Measurements from ENCODE around the gene POP4. TPM values are rescaled to one million over a fixed set of nuclear protein-coding genes. Genes with fewer than 3 reads are reported as not detected.

Gene POP4
- total and polyA plus RNA-seq, 2 of the 8 experiments (the other 6 are each of a cell fraction or from before 2014, with no cell fraction given): 29.1 to 41.5 TPM

- Histone ChIP-seq H3K4me1 (replicated peaks in 1 of 4; ENCODE audit: control insufficient read depth in 3 of 4, insufficient read depth in 4 of 4, low read length in 3 of 4) (no peaks in the 10 kb centered on the region; a peak in 2 of 7 replicates), H3K23ac (ENCODE audit: insufficient read length) (no peak overlapping the region), H2BK120ac (replicated peaks; ENCODE audit: low read depth, low read length) (no peak overlapping the region), H2BK12ac (ENCODE audit: low read depth, low read length) (no peak overlapping the region), H3K23me2 (ENCODE audit: low read depth, low read length) (peaks cover 6% of the 10 kb centered on the region; the same call in 1 of the 2 replicates), H3K56ac (replicated peaks; ENCODE audit: insufficient read length, low read depth, low read length) (no peak overlapping the region), H3K27ac (ENCODE audit: low read depth, low read length) (no peak overlapping the region), H4K20me1 (replicated peaks in 1 of 2; ENCODE audit: control insufficient read depth in 1 of 2, insufficient read depth in 2 of 2, low read length in 2 of 2) (peaks cover 0 to 3% of the 10 kb centered on the region in 2 experiments), H3K27me3 (replicated peaks in 1 of 4; ENCODE audit: control insufficient read depth in 3 of 4, extremely low read depth in 1 of 4, insufficient read depth in 3 of 4, low read length in 3 of 4) (no peaks in the 10 kb centered on the region), H2AK5ac (ENCODE audit: low read depth, low read length) (no peak overlapping the region), H2BK5ac (ENCODE audit: low read depth, low read length) (peak overlapping the region; percentile 60; the same call in 1 of the 2 replicates), H2AFZ (ENCODE audit: low read length) (no peak overlapping the region), H3K9ac (replicated peaks in 1 of 4; ENCODE audit: extremely low read depth in 1 of 4, low read depth in 3 of 4, low read length in 3 of 4) (no peak overlapping the region), H3K4me3 (ENCODE audit: extremely low read depth in 1 of 4, insufficient read depth in 2 of 4, low read depth in 3 of 4, low read length in 4 of 4) (no peak overlapping the region), H3K4ac (replicated peaks; ENCODE audit: insufficient read length, low read depth, low read length) (no peak overlapping the region), H4K91ac (replicated peaks; ENCODE audit: insufficient read length, low read length) (no peak overlapping the region), H3K9me3 (ENCODE audit: insufficient read depth in 2 of 2, low read depth in 1 of 2, low read length in 1 of 2) (no peaks in the 10 kb centered on the region), H3K79me1 (ENCODE audit: low read depth, low read length) (no peaks in the 10 kb centered on the region; the same call in 1 of the 2 replicates), H2BK20ac (ENCODE audit: low read length) (no peak overlapping the region), H3K36me3 (ENCODE audit: control insufficient read depth in 2 of 4, insufficient read depth in 4 of 4, low read length in 3 of 4) (peaks cover 8 to 17% (median 13%) of the 10 kb centered on the region in 4 experiments; a peak in 7 of 8 replicates), H3K14ac (ENCODE audit: insufficient read length) (no peak overlapping the region), H3K18ac (ENCODE audit: extremely low read depth, low read length) (no peak overlapping the region), H3K4me2 (ENCODE audit: insufficient read depth in 1 of 2, low read depth in 2 of 2, low read length in 2 of 2) (no peak overlapping the region), H2BK15ac (ENCODE audit: low read length) (no peak overlapping the region), H3K79me2 (ENCODE audit: control insufficient read depth in 1 of 2, insufficient read depth in 2 of 2, low read length in 2 of 2) (peaks cover 0 to 9% of the 10 kb centered on the region in 2 experiments; a peak in 2 of 4 replicates), H4K5ac (ENCODE audit: insufficient read length, low read depth, low read length) (no peak overlapping the region), H4K8ac (ENCODE audit: extremely low read depth, insufficient read depth, low read length) (no peak overlapping the region)
- FAIRE-seq (no peak), DNase-seq (ENCODE audit: low read depth in 1 of 2, low spot score in 2 of 2) (no peak)
- ChIA-PET CTCF (ENCODE audit: partially characterized antibody) (interaction anchor here (0.6 to 9.9 kb wide), 36 partner anchors 9 to 320 kb away, joined by 3 to 109 read pairs (median 4); partner anchors contain the start of genes C19orf12 and PLEKHF1), POLR2A (ENCODE audit: partially characterized antibody) (interaction anchor here (0.6 to 1.6 kb wide), 7 partner anchors 8 to 114 kb away, joined by 3 to 6 read pairs (median 4); partner anchors contain the start of gene PLEKHF1)
- WGBS, 2 experiments (ENCODE audit: extremely low coverage in 1 of 2, insufficient coverage in 1 of 2, insufficient read length in 1 of 2, insufficient replicate concordance in 2 of 2, low coverage in 1 of 2, low lambda C conversion rate in 2 of 2, missing lambda C conversion rate in 1 of 2): 91% methylated on average over 21 of the region's 22 CpGs; no CpG with 5 or more reads in 1 of the 2 experiments
- TF ChIP-seq SUZ12 (IDR thresholded peaks at IDR 0.05; ENCODE audit: low read length) (no peak), POLR2AphosphoS5 (IDR thresholded peaks at IDR 0.05; ENCODE audit: low read depth, low read length) (no peak), ATF3 (IDR thresholded peaks at IDR 0.05; ENCODE audit: insufficient read depth, low read depth, low read length) (no peak), EP300 (IDR thresholded peaks at IDR 0.05; ENCODE audit: borderline replicate concordance in 1 of 2, low read depth in 2 of 2, low read length in 2 of 2) (no peak), CHD2 (IDR thresholded peaks at IDR 0.05; ENCODE audit: low read length) (no peak)
Observed at GRCh38 chr19:29610213-29610573, 4.1 kb downstream of the POP4 start.
